A673 (cell line): ENCODE results near the gene LCN15. TPM values are rescaled to one million over a fixed set of nuclear protein-coding genes. Genes with fewer than 3 reads are reported as not detected.
"Not testable (repeated sequence)": the region's sequence is repeated elsewhere in the genome, so short reads cannot be mapped to it uniquely, and the experiment has no call there.

ENCODE experiments used
- BruUV-seq: library from RNA; stranded (reverse); fragments of 400-500 nt; replicated peaks from 2 replicates; lab custom pipeline; 2021; lab: Mats Ljungman, UMichigan
- CTCF ChIA-PET: fragments of 300-600 bp; sonication (Branson Sonifier 250); formaldehyde crosslinking; loops from one replicate; lab custom pipeline; 2022; ENCODE audit warnings: antibody characterized with exemption; lab: Charles Lee
- POLR2A ChIA-PET: fragments of 300-600 bp; sonication (Branson Sonifier 250); formaldehyde crosslinking; loops from one replicate; lab custom pipeline; 2022; ENCODE audit warnings: antibody characterized with exemption; ENCODE audit not compliant: low non-redundant PET; lab: Charles Lee
- DNase-seq: peaks from one replicate; pipeline ENCODE4 v3.0.0-alpha.2; 2015; ENCODE audit warnings: low spot score
- H3K27ac ChIP-seq: fragments of 200-600 bp; sonication (generic); 2 replicates; pipeline ENCODE4 v1.5.1; 2016; ENCODE audit warnings: mixed run types, low read depth, mild to moderate bottlenecking, mixed read lengths, antibody characterized with exemption, low read length; ENCODE audit not compliant: poor library complexity, severe bottlenecking
- H3K27me3 ChIP-seq: fragments of 200-600 bp; sonication (generic); replicated peaks from 2 replicates; pipeline ENCODE4 v1.6.1; 2017; ENCODE audit warnings: mixed run types, low read depth, mild to moderate bottlenecking, mixed read lengths, antibody characterized with exemption, low read length; ENCODE audit not compliant: insufficient read depth, poor library complexity
- H3K36me3 ChIP-seq: fragments of 200-600 bp; sonication (generic); 2 replicates; pipeline ENCODE4 v1.6.1; 2016; ENCODE audit warnings: mixed run types, mild to moderate bottlenecking, mixed read lengths, antibody characterized with exemption, low read length; ENCODE audit not compliant: insufficient read depth, poor library complexity, severe bottlenecking
- H3K4me1 ChIP-seq: fragments of 200-600 bp; sonication (generic); 2 replicates; pipeline ENCODE4 v1.6.1; 2017; ENCODE audit warnings: mixed run types, mild to moderate bottlenecking, mixed read lengths, antibody characterized with exemption, low read length; ENCODE audit not compliant: insufficient read depth, poor library complexity, severe bottlenecking
- H3K4me3 ChIP-seq: fragments of 200-600 bp; sonication (generic); 2 replicates; pipeline ENCODE4 v1.5.1; 2016; ENCODE audit warnings: low read depth, mixed run types, mild to moderate bottlenecking, mixed read lengths, low read length; ENCODE audit not compliant: poor library complexity, severe bottlenecking
- H3K9me3 ChIP-seq: fragments of 200-600 bp; sonication (generic); 2 replicates; pipeline ENCODE4 v1.6.1; 2016; ENCODE audit warnings: mixed run types, low read depth, mild to moderate bottlenecking, mixed read lengths, antibody characterized with exemption, low read length; ENCODE audit not compliant: poor library complexity, severe bottlenecking
- CTCF ChIP-seq: fragments of 300-800, 200-600 bp; sonication (generic); conservative IDR thresholded peaks from 2 replicates; pipeline ENCODE4 v1.5.1; 2017; ENCODE audit warnings: low read depth, mild to moderate bottlenecking, antibody characterized with exemption, low read length, moderate library complexity, mixed read lengths
- EZH2 ChIP-seq: fragments of 200-600 bp; sonication (generic); IDR thresholded peaks from 2 replicates; pipeline ENCODE4 v1.6.1; 2017; ENCODE audit warnings: borderline replicate concordance, low read depth, mild to moderate bottlenecking, mixed read lengths, antibody characterized with exemption, low read length; ENCODE audit not compliant: poor library complexity, severe bottlenecking
- intact Hi-C: fragments of 100-400 bp; cut with micrococcal nuclease; formaldehyde crosslinking; loops from one replicate; pipeline ENCODE4 v1.10.0; 2022; ENCODE audit not compliant: unreplicated experiment
- total RNA-seq: library from RNA; stranded (reverse); gene quantifications from 2 replicates; pipeline ENCODE4 v1.2.3, GENCODE V29; 2021

Gene LCN15
- total RNA-seq, 1 experiment from 2014 or later, result not detected

GRCh38 chr9:136805207-136805740, 41.0 kb upstream of the LCN15 start:
- Histone ChIP-seq H3K4me3 (no peak overlapping the region), H3K27ac (no peak overlapping the region), H3K36me3 (peaks cover 7% of the 10 kb centered on the region), H3K9me3 (no peaks in the 10 kb centered on the region), H3K4me1 (peaks cover 31% of the 10 kb centered on the region), H3K27me3 (no peaks in the 10 kb centered on the region)
- no peak for DNase-seq
- CTCF ChIA-PET, result no interaction called here
- intact Hi-C loops, result no loop called here
- BruUV-seq, result no TSS peak
- POLR2A ChIA-PET, result no interaction called here
- TF ChIP-seq EZH2 (no peak), CTCF (no peak)

DNA sequence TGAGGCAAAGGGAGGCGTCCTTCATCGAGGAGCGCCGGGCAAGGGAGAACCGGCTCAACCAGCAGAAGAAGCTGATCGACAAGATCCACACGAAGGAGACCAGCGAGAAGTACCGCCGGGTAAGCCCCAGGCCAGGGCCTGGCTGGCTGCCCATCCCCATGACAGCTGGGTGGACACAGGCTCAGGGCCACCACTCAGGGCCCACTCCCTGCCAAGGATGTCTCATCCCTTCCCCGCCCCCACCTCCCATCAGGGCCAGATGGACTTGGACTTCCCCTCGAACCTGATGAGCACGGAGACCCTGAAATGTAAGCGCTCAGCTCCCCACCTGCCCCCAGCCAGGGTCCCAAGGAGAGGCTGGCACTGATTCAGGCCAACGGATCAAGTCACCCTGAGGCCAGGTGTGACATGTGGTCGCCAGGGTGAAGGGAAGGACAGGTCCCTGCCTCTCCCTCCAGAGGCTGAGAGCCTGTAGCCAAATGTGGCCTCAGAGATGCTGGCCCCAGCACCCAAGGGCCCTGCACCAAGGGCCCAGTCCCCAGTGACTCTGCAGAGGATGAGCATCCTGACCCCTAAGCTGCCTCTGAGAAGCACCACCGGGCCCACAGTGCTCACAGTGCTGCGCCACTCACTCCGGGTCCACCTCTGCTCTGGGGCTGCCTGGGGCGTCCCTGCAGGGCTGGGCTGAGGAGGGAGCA, 40.3 kb upstream of the LCN15 start:
- Histone ChIP-seq H3K9me3 (no peaks in the 10 kb centered on the region), H3K27me3 (no peaks in the 10 kb centered on the region), H3K27ac (no peak overlapping the region), H3K4me3 (no peak overlapping the region), H3K4me1 (peaks cover 28% of the 10 kb centered on the region), H3K36me3 (peaks cover 2% of the 10 kb centered on the region)
- ChIA-PET POLR2A (no interaction called here), CTCF (no interaction called here)
- intact Hi-C loops, result loop anchor here (5.0 kb wide), 1 partner anchor 38 kb away; the partner anchor contains the start of gene AJM1
- no peak for TF ChIP-seq EZH2
- no peak for TF ChIP-seq CTCF
- no TSS peak for BruUV-seq
- no peak for DNase-seq

DNA sequence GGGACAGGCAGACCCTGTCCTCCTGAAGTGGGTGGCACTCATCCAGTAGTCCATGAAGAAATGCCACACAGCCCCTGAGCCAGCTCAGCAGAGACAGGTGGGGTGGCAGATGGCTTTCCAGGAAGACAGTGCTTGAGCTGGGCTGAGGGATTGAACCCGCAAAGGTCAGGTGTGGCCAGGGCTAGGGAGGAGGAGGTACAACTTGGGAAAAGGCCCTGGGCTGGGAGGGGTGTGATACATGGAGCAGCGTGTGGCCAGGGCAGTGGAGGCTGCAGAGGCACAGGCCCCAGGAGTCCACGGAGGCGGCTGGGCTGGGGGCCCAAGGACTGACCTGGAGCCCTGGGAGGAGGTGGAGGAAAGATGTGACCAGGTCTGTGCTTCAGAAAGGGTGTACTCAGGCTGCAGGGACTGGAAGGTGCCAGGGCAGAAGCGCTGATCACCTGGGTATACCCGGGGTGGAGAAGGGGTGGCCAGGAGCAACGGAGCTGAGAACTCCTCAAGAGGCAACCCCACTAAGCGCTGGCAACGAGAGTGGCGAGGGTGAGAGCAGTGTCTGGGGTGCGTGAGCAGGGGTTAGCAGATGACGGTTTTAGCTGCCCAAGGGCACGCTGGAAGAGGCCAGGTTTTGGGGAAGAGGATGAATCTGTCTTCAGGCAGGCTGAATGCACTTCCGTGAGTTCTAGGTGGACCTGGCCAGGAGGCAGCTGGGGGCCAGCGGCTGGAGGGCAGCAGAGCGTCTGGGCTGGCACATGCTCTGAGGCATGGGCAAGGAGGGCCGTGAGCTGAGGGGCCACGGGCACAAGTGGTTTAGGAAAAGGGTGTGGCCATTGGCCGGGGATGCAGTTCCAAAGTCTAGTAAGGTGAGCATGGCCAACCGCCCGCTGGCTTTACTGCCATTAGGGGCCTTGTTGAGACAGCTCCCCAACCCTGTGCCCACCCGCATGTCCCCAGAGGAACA, 39.5 kb upstream of the LCN15 start:
- no peaks in the 10 kb centered on the region for H3K9me3 ChIP-seq
- CTCF ChIA-PET, result no interaction called here
- no peaks in the 10 kb centered on the region for H3K36me3 ChIP-seq
- no peak for TF ChIP-seq EZH2
- no peak for TF ChIP-seq CTCF
- no TSS peak for BruUV-seq
- no peak overlapping the region for H3K4me3 ChIP-seq
- no peaks in the 10 kb centered on the region for H3K27me3 ChIP-seq
- intact Hi-C loops, result loop anchor here (5.0 kb wide), 1 partner anchor 38 kb away; the partner anchor contains the start of gene AJM1
- H3K4me1 ChIP-seq, result peaks cover 31% of the 10 kb centered on the region
- POLR2A ChIA-PET, result no interaction called here
- no peak overlapping the region for H3K27ac ChIP-seq
- no peak for DNase-seq

DNA sequence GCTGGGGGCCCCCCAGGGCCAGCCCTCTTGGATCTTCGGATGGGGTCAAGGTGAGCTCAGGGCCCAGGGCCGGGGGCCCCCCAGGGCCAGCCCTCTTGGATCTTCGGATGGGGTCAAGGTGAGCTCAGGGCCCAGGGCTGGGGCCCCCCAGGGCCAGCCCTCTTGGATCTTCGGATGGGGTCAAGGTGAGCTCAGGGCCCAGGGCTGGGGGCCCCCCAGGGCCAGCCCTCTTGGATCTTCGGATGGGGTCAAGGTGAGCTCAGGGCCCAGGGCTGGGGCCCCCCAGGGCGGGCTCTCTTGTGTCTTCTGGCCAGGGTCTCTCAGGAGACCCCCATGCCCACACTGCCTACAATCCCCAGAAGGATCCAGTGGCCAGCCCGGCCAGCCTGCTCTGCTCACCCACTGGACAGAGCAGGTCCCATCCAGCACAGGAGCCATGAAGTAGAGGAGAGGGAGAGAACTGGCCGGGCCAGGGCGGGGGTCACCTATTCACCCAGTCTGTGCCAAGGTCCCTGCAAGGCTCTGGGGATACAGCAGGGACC, 38.8 kb upstream of the LCN15 start:
- H3K27me3 ChIP-seq, H3K27ac ChIP-seq, CTCF ChIA-PET, POLR2A ChIA-PET, H3K4me3 ChIP-seq, BruUV-seq, H3K36me3 ChIP-seq, DNase-seq, H3K9me3 ChIP-seq: not testable (repeated sequence)
- intact Hi-C loops, result loop anchor here (5.0 kb wide), 1 partner anchor 39 kb away; the partner anchor contains the start of gene AJM1
- peaks cover 31% of the 10 kb centered on the region for H3K4me1 ChIP-seq
